H1 (cell line): ENCODE measurements around the gene ULK1. TPM values are rescaled to one million over a fixed set of nuclear protein-coding genes. Genes with fewer than 3 reads are reported as not detected.

Experiments used
- CTCF ChIA-PET: fragments of 300-600 bp; sonication (Branson Sonifier 250); formaldehyde crosslinking; loops from one replicate; lab custom pipeline; 2021; ENCODE audit not compliant: partially characterized antibody; lab: Charles Lee
- POLR2A ChIA-PET: fragments of 300-600 bp; sonication (Branson Sonifier 250); formaldehyde crosslinking; loops from one replicate; lab custom pipeline; 2021; ENCODE audit warnings: inconsistent platforms; ENCODE audit not compliant: partially characterized antibody; lab: Charles Lee
- DNase-seq, 2 experiments: peaks; one replicate each; pipeline versions ENCODE4 v3.0.0 to v3.0.0-alpha.2; 2010 to 2022; ENCODE audit warnings: low spot score in 2 of 2, low read depth in 1 of 2, mixed read lengths in 1 of 2
- FAIRE-seq: peaks from 2 replicates; lab custom pipeline; 2011; peaks lifted over from hg19 to GRCh38; lab: Jason Lieb, UNC
- H2AFZ ChIP-seq: 2 replicates; pipeline ENCODE4 v1.8.1; 2012; ENCODE audit warnings: low read length, inconsistent platforms
- H2AK5ac ChIP-seq: 2 replicates; pipeline ENCODE4 v1.6.1; 2013; ENCODE audit warnings: low read depth, low read length
- H2BK120ac ChIP-seq: replicated peaks from 2 replicates; pipeline ENCODE3; 2013; ENCODE audit warnings: low read depth, low read length, inconsistent platforms
- H2BK12ac ChIP-seq: 2 replicates; pipeline ENCODE4 v1.6.1; 2013; ENCODE audit warnings: low read depth, low read length
- H2BK15ac ChIP-seq: 2 replicates; pipeline ENCODE4 v1.6.1; 2013; ENCODE audit warnings: low read length
- H2BK20ac ChIP-seq: 2 replicates; pipeline ENCODE4 v1.6.1; 2013; ENCODE audit warnings: low read length
- H2BK5ac ChIP-seq: 2 replicates; pipeline ENCODE4 v1.6.1; 2013; ENCODE audit warnings: low read depth, low read length
- H3K14ac ChIP-seq: 2 replicates; pipeline ENCODE4 v1.6.1; 2013; ENCODE audit warnings: inconsistent platforms; ENCODE audit not compliant: insufficient read length
- H3K18ac ChIP-seq: 2 replicates; pipeline ENCODE4 v1.6.1; 2013; ENCODE audit warnings: low read length; ENCODE audit errors: extremely low read depth
- H3K23ac ChIP-seq: 2 replicates; pipeline ENCODE4 v1.6.1; 2013; ENCODE audit warnings: inconsistent platforms; ENCODE audit not compliant: insufficient read length
- H3K23me2 ChIP-seq: 2 replicates; pipeline ENCODE4 v1.6.1; 2013; ENCODE audit warnings: low read depth, low read length
- H3K27ac ChIP-seq: 2 replicates; pipeline ENCODE4 v1.6.1; 2011; ENCODE audit warnings: low read depth, low read length, inconsistent platforms
- H3K27me3 ChIP-seq, 4 experiments: replicated peaks in 1 of 4; 1 replicate in 1 of 4; 2 replicates in 3 of 4; pipeline versions ENCODE4 v1.6.1 to v1.8.1; 2011 to 2013; ENCODE audit warnings: low read length in 3 of 4, mild to moderate bottlenecking in 3 of 4, inconsistent platforms in 2 of 4, mixed read lengths in 2 of 4, moderate library complexity in 1 of 4; ENCODE audit not compliant: control insufficient read depth in 3 of 4, insufficient read depth in 3 of 4; ENCODE audit errors: extremely low read depth in 1 of 4
- H3K36me3 ChIP-seq, 4 experiments: 2 replicates each; pipeline versions ENCODE4 v1.6.1 to v1.8.1; 2011 to 2013; ENCODE audit warnings: mild to moderate bottlenecking in 4 of 4, low read length in 3 of 4, moderate library complexity in 2 of 4, control low read depth in 1 of 4, inconsistent platforms in 1 of 4; ENCODE audit not compliant: insufficient read depth in 4 of 4, control insufficient read depth in 2 of 4
- H3K4ac ChIP-seq: replicated peaks from 2 replicates; pipeline ENCODE3; 2013; ENCODE audit warnings: low read length, low read depth, mixed read lengths, inconsistent platforms; ENCODE audit not compliant: insufficient read length
- H3K4me1 ChIP-seq, 4 experiments: replicated peaks in 1 of 4; 1 replicate in 1 of 4; 2 replicates in 3 of 4; pipeline versions ENCODE4 v1.6.1 to v1.8.1; 2011 to 2013; ENCODE audit warnings: low read length in 3 of 4, inconsistent platforms in 2 of 4, mixed read lengths in 1 of 4; ENCODE audit not compliant: insufficient read depth in 4 of 4, control insufficient read depth in 3 of 4
- H3K4me2 ChIP-seq, 2 experiments: 2 replicates each; pipeline versions ENCODE4 v1.6.1 to v1.8.1; 2011 to 2013; ENCODE audit warnings: low read depth in 2 of 2, low read length in 2 of 2, control low read depth in 1 of 2, inconsistent platforms in 1 of 2, mild to moderate bottlenecking in 1 of 2; ENCODE audit not compliant: insufficient read depth in 1 of 2
- H3K4me3 ChIP-seq, 4 experiments: fragments of 200-600, 300-600 bp in 1 of 4; sonication (generic), shearing (Covaris generic), sonication (Bioruptor Twin) in 1 of 4; 2 replicates each; pipeline versions ENCODE4 v1.5.1 to v1.8.1; 2011 to 2016; ENCODE audit warnings: low read length in 4 of 4, low read depth in 3 of 4, control low read depth in 2 of 4, inconsistent platforms in 2 of 4, mild to moderate bottlenecking in 2 of 4, mixed read lengths in 1 of 4, moderate library complexity in 1 of 4; ENCODE audit not compliant: insufficient read depth in 2 of 4; ENCODE audit errors: extremely low read depth in 1 of 4
- H3K56ac ChIP-seq: replicated peaks from 2 replicates; pipeline ENCODE3; 2013; ENCODE audit warnings: low read depth, mild to moderate bottlenecking, mixed read lengths, low read length, inconsistent platforms; ENCODE audit not compliant: insufficient read length
- H3K79me1 ChIP-seq: 2 replicates; pipeline ENCODE4 v1.6.1; 2013; ENCODE audit warnings: low read depth, low read length, control low read depth
- H3K79me2 ChIP-seq, 2 experiments: 2 replicates each; pipeline versions ENCODE4 v1.6.1 to v1.8.1; 2012 to 2013; ENCODE audit warnings: low read length in 2 of 2, mild to moderate bottlenecking in 2 of 2, inconsistent platforms in 1 of 2; ENCODE audit not compliant: insufficient read depth in 2 of 2, control insufficient read depth in 1 of 2
- H3K9ac ChIP-seq, 4 experiments: replicated peaks in 1 of 4; 1 replicate in 1 of 4; 2 replicates in 3 of 4; pipeline versions ENCODE4 v1.6.1 to v1.8.1; 2011 to 2013; ENCODE audit warnings: low read depth in 3 of 4, low read length in 3 of 4, control low read depth in 2 of 4, mild to moderate bottlenecking in 2 of 4, moderate library complexity in 2 of 4, inconsistent platforms in 1 of 4; ENCODE audit errors: extremely low read depth in 1 of 4
- H3K9me3 ChIP-seq, 2 experiments: 2 replicates each; pipeline versions ENCODE4 v1.6.1 to v1.8.1; 2012 to 2013; ENCODE audit warnings: mild to moderate bottlenecking in 2 of 2, moderate library complexity in 2 of 2, control low read depth in 1 of 2, inconsistent platforms in 1 of 2, low read depth in 1 of 2, low read length in 1 of 2, mixed read lengths in 1 of 2; ENCODE audit not compliant: insufficient read depth in 2 of 2
- H4K20me1 ChIP-seq, 2 experiments: replicated peaks in 1 of 2; 2 replicates each; pipeline versions ENCODE3 to v1.8.1; 2011 to 2013; ENCODE audit warnings: inconsistent platforms in 2 of 2, low read length in 2 of 2, mild to moderate bottlenecking in 1 of 2; ENCODE audit not compliant: insufficient read depth in 2 of 2, control insufficient read depth in 1 of 2
- H4K5ac ChIP-seq: 2 replicates; pipeline ENCODE4 v1.6.1; 2013; ENCODE audit warnings: low read length, low read depth, mixed read lengths, inconsistent platforms; ENCODE audit not compliant: insufficient read length
- H4K8ac ChIP-seq: 2 replicates; pipeline ENCODE4 v1.8.0; 2013; ENCODE audit warnings: mild to moderate bottlenecking, moderate library complexity, low read length, inconsistent platforms; ENCODE audit not compliant: insufficient read depth; ENCODE audit errors: extremely low read depth
- H4K91ac ChIP-seq: replicated peaks from 2 replicates; pipeline ENCODE3; 2013; ENCODE audit warnings: low read length, mixed read lengths, inconsistent platforms; ENCODE audit not compliant: insufficient read length
- HDAC2 ChIP-seq, 2 experiments: fragments of 300-600 bp in 1 of 2; sonication (generic) in 1 of 2; IDR thresholded peaks; 2 replicates each; pipeline ENCODE4 v1.6.1; 2011 to 2012; ENCODE audit warnings: low read depth in 2 of 2, low read length in 2 of 2, mild to moderate bottlenecking in 2 of 2, moderate library complexity in 2 of 2, borderline replicate concordance in 1 of 2, inconsistent platforms in 1 of 2
- NRF1 ChIP-seq: IDR thresholded peaks from 2 replicates; pipeline ENCODE4 v1.6.1; 2011; ENCODE audit warnings: mild to moderate bottlenecking, low read depth, low read length, improper control_type of control experiment
- TBP ChIP-seq: IDR thresholded peaks from 2 replicates; pipeline ENCODE4 v1.6.1; 2011; ENCODE audit warnings: low read depth, low read length, improper control_type of control experiment
- TCF12 ChIP-seq: IDR thresholded peaks from 2 replicates; pipeline ENCODE4 v1.6.1; 2011; ENCODE audit warnings: low read depth, mild to moderate bottlenecking, low read length
- WGBS, 2 experiments: shearing (Covaris generic) in 1 of 2; methylation state at CpG; one replicate each; pipeline versions ENCODE4 v1.1.6 to v1.1.7; 2013 to 2015; ENCODE audit warnings: low lambda C conversion rate in 2 of 2, mixed read lengths in 2 of 2, inconsistent platforms in 1 of 2, low coverage in 1 of 2, missing lambda C conversion rate in 1 of 2; ENCODE audit not compliant: insufficient replicate concordance in 2 of 2, insufficient coverage in 1 of 2, insufficient read length in 1 of 2; ENCODE audit errors: extremely low coverage in 1 of 2, missing lambda C conversion rate in 1 of 2; 5-methylcytosine and 5-hydroxymethylcytosine counted together
- polyA plus RNA-seq, 7 experiments: library from polyadenylated mRNA; depleted of rRNA in 3 of 7; stranded (reverse) in 5 of 7; unstranded in 2 of 7; fragments of >200 nt in 5 of 7; fragments of 200-250 nt in 2 of 7; gene quantifications; 1 replicate in 5 of 7; 2 replicates in 1 of 7; 4 replicates in 1 of 7; pipeline versions ENCODE4 v1.2.1 to v1.2.3, GENCODE V29; 2011 to 2013; ENCODE audit warnings: missing spikeins in 2 of 7, mixed read lengths in 2 of 7
- total RNA-seq: library from RNA; stranded (reverse); fragmentation: NEBNext Ultra II Directional; extraction: Animal tissue kit (Norgen Biotek cat#: 25700); gene quantifications from 2 replicates; pipeline ENCODE4 v1.2.1, GENCODE V29; 2021

ULK1 gene
- total and polyA plus RNA-seq, 2 of the 8 experiments (the other 6 are each of a cell fraction or from before 2014, with no cell fraction given): 13.0 to 44.1 TPM

DNA sequence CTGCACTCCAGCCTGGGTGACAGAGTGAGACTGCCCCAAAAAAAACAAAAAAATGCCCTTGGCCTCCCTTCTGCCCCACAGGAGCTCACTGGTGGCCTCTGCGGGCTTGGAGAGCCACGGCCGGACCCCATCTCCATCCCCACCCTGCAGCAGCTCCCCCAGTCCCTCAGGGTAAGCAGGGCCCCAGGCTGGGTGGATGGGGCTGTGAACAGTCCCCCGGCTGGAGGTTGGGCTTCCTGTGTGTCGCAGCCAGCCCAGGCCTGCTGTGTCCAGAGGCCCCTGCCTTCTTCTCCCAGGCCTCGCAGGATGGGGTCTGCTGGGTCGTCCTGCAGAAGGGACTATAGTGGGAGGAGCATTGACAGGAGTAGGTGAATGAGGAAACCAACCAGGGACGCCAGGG, 19.2 kb downstream of the ULK1 start:
- H4K20me1 ChIP-seq: peaks cover 3 to 7% of the 10 kb centered on the region in 2 experiments
- H2BK5ac ChIP-seq: no peak overlapping the region
- H4K8ac ChIP-seq: no peak overlapping the region
- peaks cover 8 to 68% (median 38%) of the 10 kb centered on the region in 4 experiments for H3K36me3 ChIP-seq
- H3K4me2 ChIP-seq: no peak overlapping the region
- no peak overlapping the region for H2BK15ac ChIP-seq
- no peaks in the 10 kb centered on the region for H3K9me3 ChIP-seq
- 82% methylated on average over 5 of the region's 8 CpGs; no CpG with 5 or more reads in 1 of the 2 experiments for WGBS, 2 experiments
- H4K91ac ChIP-seq: no peak overlapping the region
- H2AK5ac ChIP-seq: no peak overlapping the region
- H3K14ac ChIP-seq: no peak overlapping the region
- no peak overlapping the region for H2BK20ac ChIP-seq
- TF ChIP-seq HDAC2 (IDR thresholded peaks at IDR 0.05; ENCODE audit: borderline replicate concordance in 1 of 2, low read depth in 2 of 2, low read length in 2 of 2) (no peak), TCF12 (no peak), NRF1 (no peak), TBP (no peak)
- TF ChIP-seq, all 59 proteins: peak for 0
- ChIA-PET CTCF (no interaction called here), POLR2A (no interaction called here)
- Histone ChIP-seq H2AFZ (no peak overlapping the region), H3K23ac (no peak overlapping the region), H3K27ac (no peak overlapping the region), H3K56ac (no peak overlapping the region), H2BK120ac (no peak overlapping the region), H3K23me2 (peaks cover 2% of the 10 kb centered on the region; the same call in 1 of the 2 replicates), H3K79me2 (no peaks in the 10 kb centered on the region), H4K5ac (no peak overlapping the region), H3K18ac (no peak overlapping the region), H3K4me1 (no peaks in the 10 kb centered on the region), H3K27me3 (no peaks in the 10 kb centered on the region), H3K9ac (no peak overlapping the region), H3K4me3 (no peak overlapping the region), H3K4ac (no peak overlapping the region), H3K79me1 (no peaks in the 10 kb centered on the region), H2BK12ac (no peak overlapping the region)
- FAIRE-seq (no peak), DNase-seq (no peak)
